ENCODE measurements around the gene PCSK5. TPM values are rescaled to one million over a fixed set of nuclear protein-coding genes. Genes with fewer than 3 reads are reported as not detected.

PCSK5 gene
- total RNA-seq, 2 donors from 2014 or later: 2.5 to 3.5 TPM

DNA sequence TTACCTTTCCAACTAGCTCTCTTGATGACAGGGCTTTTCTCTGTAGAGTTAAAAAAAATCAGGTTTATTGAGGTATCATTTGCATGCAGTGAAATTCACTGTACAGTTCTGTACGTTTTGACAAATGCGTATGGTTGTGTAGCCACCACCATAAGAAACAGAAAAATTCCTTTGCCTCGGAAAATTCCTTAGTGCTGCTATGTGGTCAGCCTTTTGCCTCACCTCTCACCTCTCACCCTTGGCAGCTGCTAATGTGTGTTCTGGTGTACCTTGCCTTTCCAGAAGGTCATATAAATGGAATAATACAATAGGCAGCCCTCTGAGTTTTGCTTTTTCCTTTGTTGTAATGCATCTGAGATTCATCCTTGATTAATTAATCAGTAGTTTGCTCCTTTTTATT lies 28.4 kb downstream of the PCSK5 start:
- Mint-ChIP-seq H3K4me3 (no peak overlapping the region), H3K9me3 (peaks cover 2% of the 10 kb centered on the region), H3K4me1 (no peaks in the 10 kb centered on the region), H3K36me3 (ENCODE audit: low read depth) (no peaks in the 10 kb centered on the region), H3K27me3 (ENCODE audit: insufficient read depth) (peaks cover 9% of the 10 kb centered on the region), H3K27ac (no peak overlapping the region)
- DNase-seq: no peak
- H3K4me3 ChIP-seq (ENCODE audit: low read length): no peak overlapping the region
- H3K27ac ChIP-seq (ENCODE audit: low read depth, low read length): no peak overlapping the region
- peaks cover 4% of the 10 kb centered on the region for H3K9me3 ChIP-seq (ENCODE audit: control insufficient read depth, low read length)
- H3K27me3 ChIP-seq (ENCODE audit: control insufficient read depth, insufficient read depth, low read length, poor library complexity, severe bottlenecking): no peaks in the 10 kb centered on the region
- no peak overlapping the region for H3K9ac ChIP-seq (ENCODE audit: extremely low read depth, low read length, poor library complexity, severe bottlenecking)
- WGBS, 2 experiments (ENCODE audit: insufficient coverage in 1 of 2, insufficient read length in 1 of 2): 92 to 96% methylated on average over 3 of the region's 3 CpGs
- TF ChIP-seq, protein P1, sequence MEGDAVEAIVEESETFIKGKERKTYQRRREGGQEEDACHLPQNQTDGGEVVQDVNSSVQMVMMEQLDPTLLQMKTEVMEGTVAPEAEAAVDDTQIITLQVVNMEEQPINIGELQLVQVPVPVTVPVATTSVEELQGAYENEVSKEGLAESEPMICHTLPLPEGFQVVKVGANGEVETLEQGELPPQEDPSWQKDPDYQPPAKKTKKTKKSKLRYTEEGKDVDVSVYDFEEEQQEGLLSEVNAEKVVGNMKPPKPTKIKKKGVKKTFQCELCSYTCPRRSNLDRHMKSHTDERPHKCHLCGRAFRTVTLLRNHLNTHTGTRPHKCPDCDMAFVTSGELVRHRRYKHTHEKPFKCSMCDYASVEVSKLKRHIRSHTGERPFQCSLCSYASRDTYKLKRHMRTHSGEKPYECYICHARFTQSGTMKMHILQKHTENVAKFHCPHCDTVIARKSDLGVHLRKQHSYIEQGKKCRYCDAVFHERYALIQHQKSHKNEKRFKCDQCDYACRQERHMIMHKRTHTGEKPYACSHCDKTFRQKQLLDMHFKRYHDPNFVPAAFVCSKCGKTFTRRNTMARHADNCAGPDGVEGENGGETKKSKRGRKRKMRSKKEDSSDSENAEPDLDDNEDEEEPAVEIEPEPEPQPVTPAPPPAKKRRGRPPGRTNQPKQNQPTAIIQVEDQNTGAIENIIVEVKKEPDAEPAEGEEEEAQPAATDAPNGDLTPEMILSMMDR (conservative IDR thresholded peaks at IDR 0.05): no peak
- no peaks in the 10 kb centered on the region for H3K4me1 ChIP-seq (ENCODE audit: control insufficient read depth, insufficient read depth, low read length)
- no peaks in the 10 kb centered on the region for H3K36me3 ChIP-seq (ENCODE audit: control insufficient read depth, insufficient read depth, low read length)

- no peaks in the 10 kb centered on the region for H3K27me3 ChIP-seq (ENCODE audit: control insufficient read depth, insufficient read depth, low read length, poor library complexity, severe bottlenecking)
- no peak overlapping the region for H3K4me3 ChIP-seq (ENCODE audit: low read length)
- TF ChIP-seq, protein P1 (conservative IDR thresholded peaks at IDR 0.05): no peak
- DNase-seq: no peak
- Mint-ChIP-seq H3K27ac (no peak overlapping the region), H3K36me3 (ENCODE audit: low read depth) (no peaks in the 10 kb centered on the region), H3K4me3 (no peak overlapping the region), H3K27me3 (ENCODE audit: insufficient read depth) (peaks cover 20% of the 10 kb centered on the region), H3K9me3 (peaks cover 2% of the 10 kb centered on the region), H3K4me1 (peaks cover 8% of the 10 kb centered on the region)
- 92 to 93% methylated on average over 2 to 5 of the region's 5 CpGs for WGBS, 2 experiments (ENCODE audit: insufficient coverage in 1 of 2, insufficient read length in 1 of 2)
- H3K36me3 ChIP-seq (ENCODE audit: control insufficient read depth, insufficient read depth, low read length): no peaks in the 10 kb centered on the region
- no peak overlapping the region for H3K27ac ChIP-seq (ENCODE audit: low read depth, low read length)
- H3K9ac ChIP-seq (ENCODE audit: extremely low read depth, low read length, poor library complexity, severe bottlenecking): no peak overlapping the region
- no peaks in the 10 kb centered on the region for H3K4me1 ChIP-seq (ENCODE audit: control insufficient read depth, insufficient read depth, low read length)
- H3K9me3 ChIP-seq (ENCODE audit: control insufficient read depth, low read length): peaks cover 4% of the 10 kb centered on the region
Observed at GRCh38 chr9:75921391-75922127, 31.1 kb downstream of the PCSK5 start.

DNA sequence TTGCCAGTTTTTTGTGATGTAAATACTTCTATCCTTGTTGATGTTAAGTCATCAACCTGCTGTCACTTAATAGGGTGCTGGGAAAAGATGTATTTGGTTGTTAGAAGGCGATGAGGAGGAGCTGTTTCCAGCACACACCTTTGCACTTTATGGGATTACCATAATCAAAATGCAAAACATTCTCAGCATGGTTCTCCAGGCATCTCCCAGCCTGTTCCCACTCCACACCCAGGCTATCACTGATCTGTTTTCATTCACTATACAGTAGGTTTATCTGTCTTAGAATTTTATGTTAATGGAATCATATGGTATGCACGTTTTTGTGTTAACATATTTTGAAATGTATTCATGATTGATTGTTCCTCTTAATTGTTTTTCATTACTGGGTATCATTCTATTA lies 35.9 kb downstream of the PCSK5 start:
- Histone ChIP-seq H3K36me3 (ENCODE audit: control insufficient read depth, insufficient read depth, low read length) (no peaks in the 10 kb centered on the region), H3K27ac (ENCODE audit: low read depth, low read length) (no peak overlapping the region), H3K4me1 (ENCODE audit: control insufficient read depth, insufficient read depth, low read length) (no peaks in the 10 kb centered on the region), H3K9ac (ENCODE audit: extremely low read depth, low read length, poor library complexity, severe bottlenecking) (no peak overlapping the region), H3K4me3 (ENCODE audit: low read length) (no peak overlapping the region), H3K9me3 (ENCODE audit: control insufficient read depth, low read length) (peaks cover 4% of the 10 kb centered on the region), H3K27me3 (ENCODE audit: control insufficient read depth, insufficient read depth, low read length, poor library complexity, severe bottlenecking) (no peaks in the 10 kb centered on the region)
- Mint-ChIP-seq H3K27me3 (ENCODE audit: insufficient read depth) (peaks cover 24% of the 10 kb centered on the region), H3K36me3 (ENCODE audit: low read depth) (no peaks in the 10 kb centered on the region), H3K4me1 (peaks cover 15% of the 10 kb centered on the region), H3K4me3 (no peak overlapping the region), H3K27ac (no peak overlapping the region), H3K9me3 (peaks cover 2% of the 10 kb centered on the region)
- WGBS, 2 experiments (ENCODE audit: insufficient coverage in 1 of 2, insufficient read length in 1 of 2): 24% methylated on average over 2 of the region's 2 CpGs; no CpG with 5 or more reads in 1 of the 2 experiments
- TF ChIP-seq, protein P1 (conservative IDR thresholded peaks at IDR 0.05): no peak
- no peak for DNase-seq

All from endodermal cell (in vitro differentiated cells).